ENCODE measurements around the gene AFAP1L1. TPM values are rescaled to one million over a fixed set of nuclear protein-coding genes. Genes with fewer than 3 reads are reported as not detected.

AFAP1L1 gene
- total and polyA plus RNA-seq, 2 donors (not counting 3 experiments of a cell fraction or from before 2014, with no cell fraction given): 7.9 to 73.2 TPM

DNA sequence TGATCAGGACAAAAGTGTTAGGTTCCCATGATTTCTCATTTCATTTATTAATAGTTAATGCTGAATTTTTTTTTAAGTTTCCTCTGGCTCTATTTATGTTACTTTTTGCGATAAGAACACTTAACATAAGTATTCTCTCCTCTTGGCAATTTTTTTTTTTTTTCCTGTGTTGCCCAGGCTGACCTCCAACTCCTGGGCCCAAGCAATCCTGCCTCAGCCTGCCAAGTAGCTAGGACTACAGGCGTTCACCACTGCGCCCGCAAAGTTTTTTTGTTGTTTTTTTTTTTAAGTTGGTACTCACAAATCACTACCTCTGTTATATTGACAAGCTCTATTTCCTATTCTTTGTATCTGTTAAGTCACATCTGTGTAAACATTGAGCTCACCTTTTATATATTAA, 80.5 kb downstream of the AFAP1L1 start:
- no peak overlapping the region for H2AFZ ChIP-seq (ENCODE audit: low read depth, low read length)
- H3K4me2 ChIP-seq (ENCODE audit: insufficient read depth, low read length): no peak overlapping the region
- CTCF ChIA-PET: interaction anchor here (1.2 to 3.6 kb wide), 4 partner anchors 10 to 35 kb away, joined by 3 to 16 read pairs (median 8); no protein-coding TSS in a partner anchor
- H4K20me1 ChIP-seq (replicated peaks; ENCODE audit: control insufficient read depth, extremely low read depth, insufficient read depth, low read length): no peaks in the 10 kb centered on the region
- dilution Hi-C loops (cut with MboI; ENCODE audit: extremely low pct_ligation_motif_present, low sequenced_read_pairs) (no loop called here), intact Hi-C loops (cut with micrococcal nuclease) (no loop called here)
- H3K4me3 ChIP-seq (replicated peaks in 1 of 3; ENCODE audit: insufficient read depth in 1 of 3, low read depth in 1 of 3, low read length in 3 of 3): no peak overlapping the region
- peaks cover 16 to 42% of the 10 kb centered on the region in 2 experiments for H3K36me3 ChIP-seq (ENCODE audit: control insufficient read depth in 2 of 2, extremely low read depth in 1 of 2, insufficient read depth in 2 of 2, low read length in 2 of 2)
- no peak overlapping the region for H3K9ac ChIP-seq (replicated peaks; ENCODE audit: extremely low read depth, insufficient read depth, low read length)
- no peak overlapping the region for H3K27ac ChIP-seq (ENCODE audit: insufficient read depth, low read depth, low read length)
- no peaks in the 10 kb centered on the region for H3K27me3 ChIP-seq (ENCODE audit: control insufficient read depth in 2 of 2, insufficient read depth in 2 of 2, low read length in 2 of 2)
- no peaks in the 10 kb centered on the region for H3K9me1 ChIP-seq (replicated peaks; ENCODE audit: control insufficient read depth, extremely low read depth, insufficient read depth, low read length)
- no peaks in the 10 kb centered on the region for H3K9me3 ChIP-seq (replicated peaks; ENCODE audit: control insufficient read depth, insufficient read depth, low read length)
- peaks cover 26% of the 10 kb centered on the region for H3K4me1 ChIP-seq (ENCODE audit: control insufficient read depth, extremely low read depth, insufficient read depth, low read length)
- no peak for FAIRE-seq
- TF ChIP-seq FOS (IDR thresholded peaks at IDR 0.05; ENCODE audit: borderline replicate concordance, insufficient read depth, low read length): no peak
- TF ChIP-seq JUN (IDR thresholded peaks at IDR 0.05; ENCODE audit: borderline replicate concordance, insufficient read depth, insufficient read length, low read depth): no peak
- no peak for TF ChIP-seq POLR2AphosphoS5 (IDR thresholded peaks at IDR 0.05; ENCODE audit: insufficient read depth, low read depth, low read length)
- no peak for TF ChIP-seq GATA2 (IDR thresholded peaks at IDR 0.05; ENCODE audit: insufficient read depth, insufficient read length, low read depth, low read length)
- no peak for TF ChIP-seq CTCF (IDR thresholded peaks at IDR 0.05; ENCODE audit: extremely low read depth in 1 of 2, insufficient read depth in 1 of 2, low read depth in 1 of 2, low read length in 2 of 2)
- TF ChIP-seq POLR2A (IDR thresholded peaks at IDR 0.05; ENCODE audit: low read depth, low read length): no peak
- TF ChIP-seq EZH2 (IDR thresholded peaks at IDR 0.05; ENCODE audit: borderline replicate concordance, low read depth, low read length, severe bottlenecking): no peak
- TF ChIP-seq, protein P1, sequence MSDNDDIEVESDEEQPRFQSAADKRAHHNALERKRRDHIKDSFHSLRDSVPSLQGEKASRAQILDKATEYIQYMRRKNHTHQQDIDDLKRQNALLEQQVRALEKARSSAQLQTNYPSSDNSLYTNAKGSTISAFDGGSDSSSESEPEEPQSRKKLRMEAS (IDR thresholded peaks at IDR 0.05; ENCODE audit: insufficient read depth, insufficient read length): no peak
- TF ChIP-seq MYC (IDR thresholded peaks at IDR 0.05; ENCODE audit: low read depth, low read length): no peak
- POLR2A ChIA-PET: no interaction called here
- peaks cover 49% of the 10 kb centered on the region for H3K79me2 ChIP-seq (ENCODE audit: control insufficient read depth, insufficient read depth, low read length)
- BruUV-seq (replicated peaks): no TSS peak
- DNase-seq (ENCODE audit: low read depth, low spot score): no peak
